ENCODE data around the gene RNF213.

Gene RNF213

DNA sequence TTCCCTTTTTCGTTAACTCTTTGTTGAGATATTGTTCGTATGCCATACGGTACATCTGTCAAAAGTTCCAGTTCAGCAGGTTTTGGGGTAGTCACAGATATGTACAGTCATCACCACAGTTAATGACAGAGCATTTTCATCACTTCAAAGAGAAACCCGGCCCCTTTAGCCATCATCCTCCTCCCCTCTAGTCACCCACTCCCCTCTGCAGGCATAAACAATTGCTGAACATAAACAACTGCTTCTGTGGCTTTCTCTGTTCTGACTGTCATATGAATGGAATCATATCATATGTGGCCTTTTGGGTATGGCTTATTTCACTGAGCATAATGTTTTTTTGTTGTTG lies 59.3 kb downstream of the RNF213 start:
- Histone ChIP-seq H3K27me3 (ENCODE audit: control insufficient read depth in 1 of 2, insufficient read depth in 1 of 2, low read length in 2 of 2) (no peaks in the 10 kb centered on the region), H3K18ac (ENCODE audit: low read depth in 1 of 2, low read length in 2 of 2) (no peak overlapping the region), H2BK5ac (ENCODE audit: low read depth, low read length, poor library complexity, severe bottlenecking) (no peak overlapping the region), H3K9me3 (ENCODE audit: control insufficient read depth, low read length) (peaks cover 3% of the 10 kb centered on the region), H2BK15ac (ENCODE audit: low read depth, poor library complexity, severe bottlenecking) (no peak overlapping the region), H2BK120ac (ENCODE audit: low read depth, low read length) (no peak overlapping the region), H3K36me3 (ENCODE audit: control insufficient read depth in 1 of 2, insufficient read depth in 2 of 2, low read depth in 1 of 2, low read length in 2 of 2) (peaks cover 61 to 86% of the 10 kb centered on the region in 2 experiments), H3K27ac (ENCODE audit: low read length, poor library complexity, severe bottlenecking) (no peak overlapping the region), H3K14ac (ENCODE audit: low read length in 2 of 2) (no peak overlapping the region), H4K91ac (ENCODE audit: low read length) (no peak overlapping the region), H3K4me1 (ENCODE audit: control insufficient read depth, insufficient read depth, low read depth, low read length) (peaks cover 2% of the 10 kb centered on the region), H3K9ac (ENCODE audit: low read length) (no peak overlapping the region), H3K4ac (ENCODE audit: low read depth in 1 of 2, low read length in 2 of 2) (no peak overlapping the region), H3K23ac (ENCODE audit: low read length in 2 of 2) (no peak overlapping the region), H3K4me3 (ENCODE audit: insufficient read depth in 1 of 2, low read depth in 1 of 2, low read length in 2 of 2) (no peak overlapping the region), H4K8ac (ENCODE audit: low read length) (no peak overlapping the region), H2BK12ac (ENCODE audit: low read length in 2 of 2) (no peak overlapping the region), H2AK5ac (ENCODE audit: low read length, severe bottlenecking) (no peak overlapping the region), H3K4me2 (ENCODE audit: low read length, poor library complexity, severe bottlenecking) (no peak overlapping the region), H2AFZ (ENCODE audit: low read depth, low read length) (no peak overlapping the region), H3K79me1 (replicated peaks; ENCODE audit: low read length, poor library complexity, severe bottlenecking) (peaks cover 2% of the 10 kb centered on the region)
- peak; percentile 23 for DNase-seq
- 94% methylated on average over 4 of the region's 4 CpGs for WGBS

DNA sequence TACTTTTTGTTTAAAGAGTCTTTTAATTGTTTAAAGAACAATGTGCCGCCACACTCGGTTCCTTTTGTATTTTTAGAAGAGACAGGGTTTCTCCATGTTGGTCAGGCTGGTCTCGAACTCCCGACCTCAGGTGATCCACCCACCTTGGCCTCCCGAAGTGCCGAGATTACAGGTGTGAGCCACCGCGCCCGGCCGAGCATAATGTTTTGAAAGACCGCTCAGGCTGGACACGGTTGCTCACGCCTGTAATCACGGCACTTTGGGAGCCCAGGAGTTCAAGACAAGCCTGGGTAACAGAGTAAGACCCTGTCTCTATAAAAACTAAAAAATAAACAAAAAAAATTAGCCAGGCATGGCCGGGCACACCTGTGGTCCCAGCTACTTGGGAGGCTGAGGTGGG lies 59.8 kb downstream of the RNF213 start:
- no peak overlapping the region for H3K18ac ChIP-seq (ENCODE audit: low read depth in 1 of 2, low read length in 2 of 2)
- no peak overlapping the region for H2AK5ac ChIP-seq (ENCODE audit: low read length, severe bottlenecking)
- no peak overlapping the region for H4K8ac ChIP-seq (ENCODE audit: low read length)
- H3K27me3 ChIP-seq (ENCODE audit: control insufficient read depth in 1 of 2, insufficient read depth in 1 of 2, low read length in 2 of 2): no peaks in the 10 kb centered on the region
- H3K36me3 ChIP-seq (ENCODE audit: control insufficient read depth in 1 of 2, insufficient read depth in 2 of 2, low read depth in 1 of 2, low read length in 2 of 2): peaks cover 63 to 92% of the 10 kb centered on the region in 2 experiments
- H4K91ac ChIP-seq (ENCODE audit: low read length): no peak overlapping the region
- no peak overlapping the region for H3K4ac ChIP-seq (ENCODE audit: low read depth in 1 of 2, low read length in 2 of 2)
- no peak overlapping the region for H2BK120ac ChIP-seq (ENCODE audit: low read depth, low read length)
- no peak overlapping the region for H3K23ac ChIP-seq (ENCODE audit: low read length in 2 of 2)
- H3K27ac ChIP-seq (ENCODE audit: low read length, poor library complexity, severe bottlenecking): no peak overlapping the region
- H3K9ac ChIP-seq (ENCODE audit: low read length): no peak overlapping the region
- DNase-seq: no peak
- H3K4me2 ChIP-seq (ENCODE audit: low read length, poor library complexity, severe bottlenecking): no peak overlapping the region
- no peak overlapping the region for H2BK15ac ChIP-seq (ENCODE audit: low read depth, poor library complexity, severe bottlenecking)
- no peak overlapping the region for H2BK12ac ChIP-seq (ENCODE audit: low read length in 2 of 2)
- H2BK5ac ChIP-seq (ENCODE audit: low read depth, low read length, poor library complexity, severe bottlenecking): no peak overlapping the region
- peaks cover 2% of the 10 kb centered on the region for H3K4me1 ChIP-seq (ENCODE audit: control insufficient read depth, insufficient read depth, low read depth, low read length)
- peaks cover 3% of the 10 kb centered on the region for H3K9me3 ChIP-seq (ENCODE audit: control insufficient read depth, low read length)
- H3K79me1 ChIP-seq (replicated peaks; ENCODE audit: low read length, poor library complexity, severe bottlenecking): peaks cover 2% of the 10 kb centered on the region
- no peak overlapping the region for H2AFZ ChIP-seq (ENCODE audit: low read depth, low read length)
- no peak overlapping the region for H3K14ac ChIP-seq (ENCODE audit: low read length in 2 of 2)
- 94% methylated on average over 15 of the region's 15 CpGs for WGBS
- no peak overlapping the region for H3K4me3 ChIP-seq (ENCODE audit: insufficient read depth in 1 of 2, low read depth in 1 of 2, low read length in 2 of 2)

GRCh38 chr17:80322864-80323263 lies 62.2 kb downstream of the RNF213 start:
- no peak overlapping the region for H3K4ac ChIP-seq (ENCODE audit: low read depth in 1 of 2, low read length in 2 of 2)
- H2AK5ac ChIP-seq (ENCODE audit: low read length, severe bottlenecking): no peak overlapping the region
- peaks cover 2% of the 10 kb centered on the region for H3K4me1 ChIP-seq (ENCODE audit: control insufficient read depth, insufficient read depth, low read depth, low read length)
- no peak overlapping the region for H2BK5ac ChIP-seq (ENCODE audit: low read depth, low read length, poor library complexity, severe bottlenecking)
- no peak overlapping the region for H2AFZ ChIP-seq (ENCODE audit: low read depth, low read length)
- no peak overlapping the region for H3K23ac ChIP-seq (ENCODE audit: low read length in 2 of 2)
- H2BK12ac ChIP-seq (ENCODE audit: low read length in 2 of 2): no peak overlapping the region
- H3K18ac ChIP-seq (ENCODE audit: low read depth in 1 of 2, low read length in 2 of 2): no peak overlapping the region
- H3K27ac ChIP-seq (ENCODE audit: low read length, poor library complexity, severe bottlenecking): no peak overlapping the region
- H3K27me3 ChIP-seq (ENCODE audit: control insufficient read depth in 1 of 2, insufficient read depth in 1 of 2, low read length in 2 of 2): no peaks in the 10 kb centered on the region
- H3K9me3 ChIP-seq (ENCODE audit: control insufficient read depth, low read length): peaks cover 3% of the 10 kb centered on the region
- H3K4me3 ChIP-seq (ENCODE audit: insufficient read depth in 1 of 2, low read depth in 1 of 2, low read length in 2 of 2): no peak overlapping the region
- peaks cover 56 to 95% of the 10 kb centered on the region in 2 experiments for H3K36me3 ChIP-seq (ENCODE audit: control insufficient read depth in 1 of 2, insufficient read depth in 2 of 2, low read depth in 1 of 2, low read length in 2 of 2)
- no peak for DNase-seq
- H3K79me1 ChIP-seq (replicated peaks; ENCODE audit: low read length, poor library complexity, severe bottlenecking): peaks cover 2% of the 10 kb centered on the region
- no peak overlapping the region for H3K9ac ChIP-seq (ENCODE audit: low read length)
- no peak overlapping the region for H3K4me2 ChIP-seq (ENCODE audit: low read length, poor library complexity, severe bottlenecking)
- WGBS: 100% methylated on average over 1 of the region's 1 CpG
- H2BK120ac ChIP-seq (ENCODE audit: low read depth, low read length): no peak overlapping the region
- no peak overlapping the region for H4K91ac ChIP-seq (ENCODE audit: low read length)
- H2BK15ac ChIP-seq (ENCODE audit: low read depth, poor library complexity, severe bottlenecking): no peak overlapping the region
- no peak overlapping the region for H3K14ac ChIP-seq (ENCODE audit: low read length in 2 of 2)
- H4K8ac ChIP-seq (ENCODE audit: low read length): no peak overlapping the region

GRCh38 chr17:80323982-80324381 lies 63.3 kb downstream of the RNF213 start:
- Histone ChIP-seq H3K4me1 (ENCODE audit: control insufficient read depth, insufficient read depth, low read depth, low read length) (peaks cover 2% of the 10 kb centered on the region), H3K23ac (ENCODE audit: low read length in 2 of 2) (no peak overlapping the region), H2BK5ac (ENCODE audit: low read depth, low read length, poor library complexity, severe bottlenecking) (no peak overlapping the region), H3K9me3 (ENCODE audit: control insufficient read depth, low read length) (peaks cover 3% of the 10 kb centered on the region), H3K36me3 (ENCODE audit: control insufficient read depth in 1 of 2, insufficient read depth in 2 of 2, low read depth in 1 of 2, low read length in 2 of 2) (peaks cover 49 to 97% of the 10 kb centered on the region in 2 experiments), H2AFZ (ENCODE audit: low read depth, low read length) (no peak overlapping the region), H3K4me2 (ENCODE audit: low read length, poor library complexity, severe bottlenecking) (no peak overlapping the region), H2AK5ac (ENCODE audit: low read length, severe bottlenecking) (no peak overlapping the region), H3K27ac (ENCODE audit: low read length, poor library complexity, severe bottlenecking) (no peak overlapping the region), H2BK120ac (ENCODE audit: low read depth, low read length) (no peak overlapping the region), H3K4ac (ENCODE audit: low read depth in 1 of 2, low read length in 2 of 2) (no peak overlapping the region), H2BK12ac (ENCODE audit: low read length in 2 of 2) (no peak overlapping the region), H4K91ac (ENCODE audit: low read length) (no peak overlapping the region), H3K18ac (ENCODE audit: low read depth in 1 of 2, low read length in 2 of 2) (no peak overlapping the region), H3K4me3 (ENCODE audit: insufficient read depth in 1 of 2, low read depth in 1 of 2, low read length in 2 of 2) (no peak overlapping the region), H3K27me3 (ENCODE audit: control insufficient read depth in 1 of 2, insufficient read depth in 1 of 2, low read length in 2 of 2) (no peaks in the 10 kb centered on the region), H3K14ac (ENCODE audit: low read length in 2 of 2) (no peak overlapping the region), H3K79me1 (replicated peaks; ENCODE audit: low read length, poor library complexity, severe bottlenecking) (peaks cover 2% of the 10 kb centered on the region), H4K8ac (ENCODE audit: low read length) (no peak overlapping the region), H2BK15ac (ENCODE audit: low read depth, poor library complexity, severe bottlenecking) (no peak overlapping the region), H3K9ac (ENCODE audit: low read length) (no peak overlapping the region)
- DNase-seq: no peak
- 88% methylated on average over 1 of the region's 3 CpGs for WGBS
